SKM-1 (cell line): ENCODE measurements around the gene ABLIM3.

Source experiments
- DNase-seq: peaks from one replicate; lab custom pipeline; 2025; ENCODE audit not compliant: unreplicated experiment; lab: John Stamatoyannopoulos, UW

Gene ABLIM3

GRCh38 chr5:149278451-149279210 is 137.3 kb downstream of the ABLIM3 start:
- DNase-seq, result no peak

DNA sequence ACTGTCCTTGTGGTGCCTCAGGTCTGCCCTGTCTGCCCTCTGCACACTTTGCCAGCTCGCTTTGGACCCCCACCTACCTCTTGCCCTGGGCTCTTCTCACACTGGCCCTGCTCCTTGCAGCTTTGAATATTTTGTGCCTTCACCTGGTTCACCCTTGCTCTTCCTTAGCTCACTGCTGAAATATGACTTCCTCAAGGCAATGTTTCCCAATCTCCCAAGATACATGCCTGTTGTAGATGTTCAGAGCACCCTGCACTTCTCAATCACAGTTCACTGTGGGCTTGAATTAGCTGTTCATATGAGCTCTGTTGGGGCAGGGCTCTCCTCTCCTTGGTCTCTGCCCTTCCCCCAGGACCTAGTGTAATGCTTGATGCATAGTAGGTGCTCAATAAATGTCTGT is 138.4 kb downstream of the ABLIM3 start:
- DNase-seq, result no peak

DNA sequence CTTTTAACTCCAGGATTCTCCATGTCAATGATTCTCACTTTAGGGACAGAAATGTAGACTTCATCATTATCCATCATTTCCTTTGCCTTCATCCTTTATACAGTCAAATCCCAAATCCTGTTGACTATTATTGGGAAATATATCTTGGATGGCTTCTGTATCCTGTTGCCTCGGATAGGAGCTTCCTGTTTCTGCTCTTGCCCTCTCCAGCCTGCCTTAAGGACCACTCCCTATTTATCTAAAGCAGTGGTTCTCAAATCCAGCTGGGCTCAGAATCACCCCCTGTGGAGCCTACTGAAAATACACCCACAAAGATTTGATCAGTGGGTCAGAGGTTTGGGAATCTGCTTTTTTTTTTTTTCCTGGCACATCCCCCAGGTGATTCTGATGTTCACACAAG is 138.8 kb downstream of the ABLIM3 start:
- no peak for DNase-seq

DNA sequence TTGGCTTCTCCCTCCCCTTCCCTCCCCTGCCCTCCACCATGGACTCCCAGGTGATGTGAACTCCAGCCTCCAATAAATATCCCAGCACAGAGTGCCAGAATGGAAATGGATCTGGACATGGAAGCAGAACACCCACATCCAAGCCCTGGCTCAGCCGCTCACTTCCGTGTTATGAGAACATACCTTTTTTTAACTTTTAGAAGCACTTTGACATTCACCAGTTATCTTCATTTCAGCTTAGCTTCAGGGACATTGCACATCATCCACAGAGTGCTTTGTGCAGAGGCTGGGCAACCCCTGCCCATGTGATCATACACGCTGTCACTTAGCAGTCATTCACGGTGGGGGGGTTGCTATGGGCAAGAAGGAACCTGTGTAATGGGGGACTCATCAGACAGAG is 139.5 kb downstream of the ABLIM3 start:
- no peak for DNase-seq

DNA sequence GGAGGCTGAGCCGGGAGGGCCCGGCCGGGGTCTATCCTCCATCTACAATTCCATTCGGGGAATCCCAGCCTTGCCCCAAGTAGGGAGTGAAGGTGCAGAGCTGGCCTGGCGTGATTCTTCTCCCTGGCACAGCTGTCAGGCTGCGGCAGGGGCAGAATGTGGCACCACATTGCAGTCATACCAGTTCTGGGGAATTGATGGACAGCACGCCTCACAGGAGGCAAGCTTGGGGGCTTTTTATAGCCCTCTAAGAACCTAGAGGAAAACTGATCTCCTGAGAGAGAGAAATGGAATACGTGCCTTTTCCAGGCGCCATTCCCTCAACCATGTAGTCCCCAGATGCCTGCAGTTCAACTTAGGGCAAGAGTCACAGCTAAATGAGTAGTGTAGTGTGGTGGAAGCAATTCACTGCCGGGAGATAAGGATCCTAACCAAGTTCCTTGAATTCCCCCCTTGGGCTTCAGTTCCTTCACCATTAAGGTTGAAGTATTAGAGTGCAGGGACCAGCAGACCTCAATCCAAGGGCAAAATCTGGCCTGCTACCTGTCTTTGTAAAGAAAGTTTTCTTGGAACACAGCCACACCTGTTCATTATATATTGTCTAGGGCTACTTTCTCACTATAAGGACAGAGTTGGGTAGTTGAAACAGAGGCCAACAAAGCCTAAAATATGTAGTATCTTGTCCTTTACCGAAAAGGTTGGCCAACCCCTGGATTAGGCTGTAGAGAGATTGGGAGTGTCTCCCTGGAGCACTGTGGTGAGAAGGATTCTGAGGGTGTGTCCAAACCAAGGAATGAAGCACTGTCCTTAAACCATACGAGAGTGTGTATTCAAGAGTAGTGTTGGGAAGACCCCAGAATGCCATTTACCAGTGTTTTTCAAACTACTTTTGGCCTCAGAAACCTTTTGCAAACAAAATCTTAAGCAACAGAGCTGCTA is 141.0 kb downstream of the ABLIM3 start:
- DNase-seq, result no peak

GRCh38 chr5:149282966-149283332 is 141.7 kb downstream of the ABLIM3 start:
- no peak for DNase-seq

- no peak for DNase-seq
These were observed 142.6 kb downstream of the ABLIM3 start for GRCh38 chr5:149283626-149284480.

GRCh38 chr5:149284501-149284900 is 143.2 kb downstream of the ABLIM3 start:
- no peak for DNase-seq

DNA sequence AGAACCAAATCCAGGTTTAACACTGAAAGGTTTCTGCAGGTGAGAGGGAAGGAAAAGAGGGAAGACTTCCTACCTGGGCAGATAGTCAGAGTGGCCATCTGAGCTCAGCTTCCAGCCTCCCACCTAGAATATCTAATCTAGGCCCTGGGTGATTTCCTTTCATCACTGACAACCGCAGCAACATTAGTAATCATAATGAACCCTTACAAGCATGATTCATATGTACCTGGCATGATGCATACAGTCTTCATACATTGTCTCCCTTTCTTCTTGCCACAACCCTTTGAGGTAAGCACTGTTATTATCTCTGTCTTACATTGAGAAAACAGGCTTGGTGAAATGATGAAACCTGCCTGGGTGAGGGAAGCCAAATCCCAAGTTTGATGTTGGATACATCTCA is 143.9 kb downstream of the ABLIM3 start:
- DNase-seq, result no peak

GRCh38 chr5:149288436-149288835 is 147.1 kb downstream of the ABLIM3 start:
- DNase-seq, result no peak

DNA sequence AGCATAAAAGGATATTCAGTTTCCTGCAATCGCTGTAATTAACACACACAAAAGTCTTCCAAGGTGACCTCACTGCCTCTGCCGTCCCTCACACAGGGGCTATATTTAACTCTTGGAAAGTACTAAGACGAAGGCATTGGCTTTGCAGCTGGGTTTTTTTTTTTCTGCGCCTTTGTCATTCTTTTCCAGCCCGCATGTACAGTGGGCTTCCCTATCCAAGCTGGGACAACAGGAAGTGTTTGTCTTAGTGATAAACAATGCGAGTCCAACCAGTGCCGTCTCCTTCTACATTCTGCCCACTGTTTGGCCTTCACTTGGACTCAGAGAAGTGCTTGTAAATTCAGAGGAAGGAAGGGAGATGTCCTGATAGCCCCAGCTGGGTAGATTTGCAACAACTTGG is 148.0 kb downstream of the ABLIM3 start:
- no peak for DNase-seq

DNA sequence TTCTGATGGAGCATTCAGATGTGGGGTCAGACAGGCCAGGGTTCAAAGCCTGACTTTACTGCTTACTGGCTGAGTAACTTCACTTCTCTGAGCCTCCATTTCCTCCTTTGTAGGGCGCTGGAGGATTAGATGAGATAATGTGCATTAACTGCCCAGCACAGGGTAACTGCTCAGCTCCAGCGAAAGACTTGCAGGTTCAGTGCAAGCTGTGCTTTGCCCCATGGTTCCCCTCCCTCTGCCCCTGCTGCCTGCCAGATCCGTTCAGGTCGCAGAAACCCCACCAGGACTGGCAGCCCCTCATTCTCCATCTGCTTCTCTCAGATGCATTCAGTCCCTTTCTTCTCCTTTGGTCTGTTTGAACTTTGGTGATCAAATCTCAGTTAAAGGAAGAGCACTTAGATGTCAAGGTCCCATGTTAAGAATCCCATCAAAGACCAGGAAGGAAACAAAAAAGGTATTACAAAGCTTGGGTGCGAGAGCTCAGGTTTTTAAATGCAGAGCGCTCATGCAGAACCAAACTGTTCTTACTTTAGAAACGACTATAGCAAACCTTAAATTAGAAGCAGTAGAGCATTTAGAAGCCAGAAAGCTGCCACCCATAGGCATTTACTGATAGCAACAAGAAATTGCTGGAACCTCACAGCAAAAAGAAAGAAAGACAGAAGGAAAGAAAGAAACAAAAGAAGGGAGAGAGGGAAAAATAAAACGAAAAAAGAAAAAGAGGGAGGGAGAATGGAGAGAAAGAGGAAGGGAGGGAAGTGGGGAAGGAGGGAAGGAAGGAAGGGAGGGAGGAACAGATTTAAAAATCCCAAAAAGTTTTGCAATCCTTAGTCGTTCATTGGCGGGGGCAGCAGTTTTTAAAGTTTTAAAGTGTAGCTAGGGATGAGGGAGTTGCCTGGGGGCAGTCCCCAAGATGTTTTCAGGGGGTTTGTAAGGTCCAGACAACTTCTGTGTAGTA is 153.9 kb downstream of the ABLIM3 start:
- DNase-seq, result no peak

- DNase-seq, result no peak
These were observed 156.2 kb downstream of the ABLIM3 start for GRCh38 chr5:149297340-149298025.

DNA sequence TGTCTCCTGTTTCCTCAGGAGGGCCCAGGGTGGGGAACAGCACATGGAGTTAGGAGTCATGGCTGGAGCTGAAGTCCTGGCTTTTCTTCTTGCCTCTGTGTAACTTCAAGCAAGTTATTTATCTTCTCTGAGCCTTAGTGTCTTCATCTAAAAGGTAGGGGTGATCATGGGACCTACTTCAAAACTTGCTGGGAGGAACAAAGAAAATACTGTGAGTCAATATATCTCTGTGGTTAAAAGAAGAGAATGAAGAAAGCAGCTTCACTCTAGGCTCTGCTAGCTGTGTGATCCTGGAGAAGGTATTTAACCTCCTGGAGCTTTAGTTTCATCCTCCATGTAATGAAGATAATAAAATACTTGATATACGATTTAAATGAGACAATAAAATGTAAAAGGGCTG is 156.9 kb downstream of the ABLIM3 start:
- no peak for DNase-seq

GRCh38 chr5:149298842-149299404 is 157.6 kb downstream of the ABLIM3 start:
- DNase-seq, result no peak

DNA sequence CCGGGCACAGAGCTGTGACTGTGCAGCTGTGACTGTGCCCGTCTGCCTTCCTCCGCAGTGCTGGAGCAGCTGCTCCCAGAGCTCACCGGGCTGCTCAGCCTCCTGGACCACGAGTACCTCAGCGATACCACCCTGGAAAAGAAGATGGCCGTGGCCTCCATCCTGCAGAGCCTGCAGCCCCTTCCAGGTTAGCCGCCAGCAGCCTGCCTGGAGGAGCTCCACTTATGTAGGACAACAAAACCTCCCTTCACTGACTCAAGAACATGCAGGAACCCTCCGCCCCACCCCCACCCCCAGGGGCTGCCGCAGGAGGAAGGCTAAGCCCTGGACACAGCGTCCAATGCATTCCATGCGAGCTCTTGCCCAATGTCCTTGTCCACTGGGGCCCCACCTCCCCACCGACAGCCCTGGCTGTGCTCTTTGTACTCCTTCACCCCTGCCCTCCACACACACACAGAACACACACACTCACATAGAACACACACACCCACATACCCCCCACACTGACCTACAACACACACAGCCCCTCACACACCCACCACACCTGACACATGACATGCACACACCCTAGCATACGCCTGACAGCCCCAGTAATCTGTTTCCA is 158.3 kb downstream of the ABLIM3 start:
- DNase-seq, result no peak

DNA sequence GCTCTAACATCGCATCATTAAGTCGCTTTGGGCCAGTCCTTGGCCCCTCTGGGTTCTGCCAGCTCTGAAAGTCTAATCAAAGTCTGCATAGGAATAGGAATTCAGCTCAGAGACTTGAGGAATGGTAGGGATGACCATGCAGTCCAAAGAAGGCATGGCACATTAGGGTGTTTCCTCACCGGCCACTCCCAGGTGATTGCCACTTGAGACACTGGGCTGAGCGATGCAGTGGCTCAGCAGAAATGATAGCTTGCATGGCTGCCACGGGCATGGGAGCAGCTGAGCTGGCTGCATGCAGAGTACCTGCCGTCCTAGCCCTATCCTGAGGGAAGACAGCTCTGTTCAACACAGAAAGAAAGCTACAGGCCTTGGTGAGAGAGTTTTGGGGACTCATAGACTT is 159.1 kb downstream of the ABLIM3 start:
- DNase-seq, result no peak

DNA sequence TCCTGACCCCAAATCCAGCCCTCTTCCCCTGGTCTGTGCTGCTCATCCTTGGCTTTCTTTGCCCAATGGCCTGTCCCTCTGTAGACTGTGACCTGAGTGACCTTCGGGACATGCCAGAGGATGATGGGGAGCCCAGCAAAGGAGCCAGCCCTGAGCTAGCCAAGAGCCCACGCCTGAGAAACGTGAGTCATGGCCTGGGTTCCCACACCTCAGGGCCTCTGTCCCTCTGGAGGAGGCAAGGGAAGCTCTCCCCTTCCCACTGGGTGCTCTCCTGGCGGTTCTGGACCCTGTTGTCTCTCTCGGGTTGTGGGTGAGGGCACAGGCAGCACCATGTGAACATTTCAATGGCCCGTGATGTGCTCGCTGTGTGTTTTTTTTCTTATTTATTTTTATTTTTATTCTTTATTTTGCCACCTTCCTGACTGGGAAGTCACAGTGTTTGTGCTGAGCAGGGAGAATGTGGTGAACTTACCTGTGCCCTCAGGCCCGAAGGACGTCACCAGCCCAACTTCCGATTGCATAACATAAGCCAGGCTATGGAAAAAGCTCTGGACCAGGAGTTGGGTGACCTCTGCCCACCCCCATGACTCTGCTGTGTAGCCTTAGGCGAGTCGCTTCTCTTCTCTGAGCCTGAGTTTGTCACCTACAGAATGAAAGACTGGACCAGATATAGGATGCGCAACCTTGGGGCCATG is 159.9 kb downstream of the ABLIM3 start:
- DNase-seq, result no peak
